ENCODE results near the gene OSBPL6.

- TF ChIP-seq CTCF (IDR thresholded peaks at IDR 0.05) (no peak), POLR2A (IDR thresholded peaks at IDR 0.05) (no peak), POLR2AphosphoS5 (IDR thresholded peaks at IDR 0.05) (no peak), EP300 (IDR thresholded peaks at IDR 0.05) (no peak)
Measured at GRCh38 chr2:178295906-178296305, 101.6 kb downstream of the OSBPL6 start.
